H9 (cell line): ENCODE measurements around the gene DNAAF9. TPM values are rescaled to one million over a fixed set of nuclear protein-coding genes. Genes with fewer than 3 reads are reported as not detected.

Experiments used
- DNase-seq: peaks from one replicate; pipeline ENCODE4 v3.0.0-alpha.2; 2017
- H2AFZ ChIP-seq: one replicate; pipeline ENCODE4 v1.6.1; 2013; ENCODE audit warnings: mild to moderate bottlenecking, low read length, control low read depth, moderate library complexity
- H2AK5ac ChIP-seq: 2 replicates; pipeline ENCODE4 v1.6.1; 2013; ENCODE audit warnings: low read length, control low read depth, mixed read lengths; ENCODE audit not compliant: insufficient read length
- H2BK120ac ChIP-seq: one replicate; pipeline ENCODE4 v1.6.1; 2013; ENCODE audit warnings: low read depth, mild to moderate bottlenecking, low read length, control low read depth, inconsistent platforms; ENCODE audit not compliant: poor library complexity, severe bottlenecking
- H2BK12ac ChIP-seq: 2 replicates; pipeline ENCODE4 v1.6.1; 2013; ENCODE audit warnings: low read length, control low read depth, mixed read lengths, low read depth; ENCODE audit not compliant: insufficient read length
- H2BK15ac ChIP-seq: 2 replicates; pipeline ENCODE4 v1.6.1; 2013; ENCODE audit warnings: low read depth, low read length, control low read depth
- H2BK20ac ChIP-seq: one replicate; pipeline ENCODE4 v1.6.1; 2013; ENCODE audit warnings: low read depth, mild to moderate bottlenecking, low read length, control low read depth, inconsistent platforms; ENCODE audit not compliant: poor library complexity, severe bottlenecking
- H2BK5ac ChIP-seq: 2 replicates; pipeline ENCODE4 v1.6.1; 2013; ENCODE audit warnings: low read length, control low read depth, mixed read lengths; ENCODE audit not compliant: insufficient read length
- H3K14ac ChIP-seq: 2 replicates; pipeline ENCODE4 v1.6.1; 2013; ENCODE audit warnings: low read length, control low read depth; ENCODE audit not compliant: insufficient read depth
- H3K18ac ChIP-seq: 2 replicates; pipeline ENCODE4 v1.6.1; 2013; ENCODE audit warnings: low read depth, mild to moderate bottlenecking, mixed read lengths, low read length, control low read depth; ENCODE audit not compliant: insufficient read length
- H3K23ac ChIP-seq: 2 replicates; pipeline ENCODE4 v1.6.1; 2013; ENCODE audit warnings: low read length, control low read depth, mixed read lengths, low read depth; ENCODE audit not compliant: insufficient read length
- H3K23me2 ChIP-seq: 2 replicates; pipeline ENCODE4 v1.6.1; 2013; ENCODE audit warnings: low read depth, mild to moderate bottlenecking, mixed read lengths, low read length, control low read depth; ENCODE audit not compliant: insufficient read length, poor library complexity, severe bottlenecking
- H3K27ac ChIP-seq: 2 replicates; pipeline ENCODE4 v1.5.1; 2013; ENCODE audit warnings: low read length, control low read depth, mixed read lengths, low read depth; ENCODE audit not compliant: insufficient read length
- H3K27me3 ChIP-seq: 2 replicates; pipeline ENCODE4 v1.6.1; 2013; ENCODE audit warnings: low read length, control low read depth, inconsistent platforms; ENCODE audit not compliant: insufficient read depth
- H3K4ac ChIP-seq: 2 replicates; pipeline ENCODE4 v1.6.1; 2013; ENCODE audit warnings: low read depth, mild to moderate bottlenecking, control low read depth, inconsistent platforms, low read length, moderate library complexity
- H3K4me1 ChIP-seq: 2 replicates; pipeline ENCODE4 v1.6.1; 2013; ENCODE audit warnings: low read length, control low read depth, inconsistent platforms; ENCODE audit not compliant: insufficient read depth
- H3K4me2 ChIP-seq: 2 replicates; pipeline ENCODE4 v1.6.1; 2013; ENCODE audit warnings: low read length, control low read depth, mixed read lengths; ENCODE audit not compliant: insufficient read length, insufficient read depth
- H3K56ac ChIP-seq: 2 replicates; pipeline ENCODE4 v1.6.1; 2013; ENCODE audit warnings: low read depth, mild to moderate bottlenecking, mixed read lengths, low read length, control low read depth; ENCODE audit not compliant: insufficient read length
- H3K79me1 ChIP-seq: 2 replicates; pipeline ENCODE4 v1.6.1; 2013; ENCODE audit warnings: low read depth, mild to moderate bottlenecking, moderate library complexity, low read length, control low read depth, inconsistent platforms; ENCODE audit not compliant: insufficient read depth, poor library complexity, severe bottlenecking
- H3K79me2 ChIP-seq: 2 replicates; pipeline ENCODE4 v1.6.1; 2013; ENCODE audit warnings: low read length, control low read depth, inconsistent platforms; ENCODE audit not compliant: insufficient read depth
- H3K9ac ChIP-seq: 2 replicates; pipeline ENCODE4 v1.6.1; 2013; ENCODE audit warnings: low read length, control low read depth, mixed read lengths; ENCODE audit not compliant: insufficient read length; ENCODE audit errors: extremely low read depth
- H3K9me3 ChIP-seq: one replicate; pipeline ENCODE4 v1.6.1; 2013; ENCODE audit warnings: low read depth, low read length, inconsistent platforms; ENCODE audit not compliant: control insufficient read depth
- H3T11ph ChIP-seq: one replicate; pipeline ENCODE4 v1.6.1; 2013; ENCODE audit warnings: mild to moderate bottlenecking, low read length, control low read depth, inconsistent platforms
- H4K20me1 ChIP-seq: one replicate; pipeline ENCODE4 v1.6.1; 2013; ENCODE audit not compliant: control insufficient read depth, insufficient read length, insufficient read depth
- H4K5ac ChIP-seq: 2 replicates; pipeline ENCODE4 v1.6.1; 2013; ENCODE audit warnings: low read depth, mild to moderate bottlenecking, mixed read lengths, low read length, control low read depth; ENCODE audit not compliant: insufficient read length
- H4K8ac ChIP-seq: replicated peaks from 2 replicates; pipeline ENCODE4 v1.6.1; 2013; ENCODE audit warnings: low read length, control low read depth, mixed read lengths, low read depth; ENCODE audit not compliant: insufficient read length
- H4K91ac ChIP-seq: 2 replicates; pipeline ENCODE4 v1.6.1; 2013; ENCODE audit warnings: low read depth, mild to moderate bottlenecking, moderate library complexity, mixed read lengths, low read length, control low read depth; ENCODE audit not compliant: insufficient read length
- H3K27ac Mint-ChIP-seq, 3 experiments: 2 replicates in 2 of 3; 3 replicates in 1 of 3; pipeline ENCODE4 v1.8.0; 2020 to 2021; ENCODE audit warnings: mixed read lengths in 3 of 3, mild to moderate bottlenecking in 1 of 3, moderate library complexity in 1 of 3
- H3K27me3 Mint-ChIP-seq: 2 replicates; pipeline ENCODE4 v1.8.0; 2021; ENCODE audit warnings: low read depth, mild to moderate bottlenecking, moderate library complexity, mixed read lengths
- H3K36me3 Mint-ChIP-seq, 3 experiments: 2 replicates in 2 of 3; 3 replicates in 1 of 3; pipeline ENCODE4 v1.8.0; 2020 to 2021; ENCODE audit warnings: low read depth in 3 of 3, mixed read lengths in 3 of 3; ENCODE audit not compliant: insufficient read depth in 1 of 3
- H3K4me1 Mint-ChIP-seq, 2 experiments: 2 replicates each; pipeline ENCODE4 v1.8.0; 2020; ENCODE audit warnings: mixed read lengths in 2 of 2
- H3K4me3 Mint-ChIP-seq, 2 experiments: 2 replicates in 1 of 2; 3 replicates in 1 of 2; pipeline ENCODE4 v1.8.0; 2020 to 2021; ENCODE audit warnings: mild to moderate bottlenecking in 2 of 2, mixed read lengths in 2 of 2, moderate library complexity in 1 of 2
- H3K9me3 Mint-ChIP-seq, 2 experiments: 2 replicates in 1 of 2; 3 replicates in 1 of 2; pipeline ENCODE4 v1.8.0; 2020; ENCODE audit warnings: mild to moderate bottlenecking in 2 of 2, mixed read lengths in 2 of 2, moderate library complexity in 1 of 2
- WGBS: extraction: QIAGEN DNeasy Blood & Tissue Kit; methylation state at CpG from one replicate; pipeline ENCODE4 v1.1.7; 2013; ENCODE audit warnings: missing lambda C conversion rate, low lambda C conversion rate, mixed read lengths; ENCODE audit not compliant: insufficient read length; ENCODE audit errors: extremely low coverage; 5-methylcytosine and 5-hydroxymethylcytosine counted together
- total RNA-seq: library from RNA; stranded (reverse); gene quantifications from 2 replicates; pipeline ENCODE4 v1.2.1, GENCODE V29; 2021
- TF ChIP-seq, protein P1 (sequence below): fragments of 200-600 bp; sonication (generic); conservative IDR thresholded peaks from 3 replicates; pipeline ENCODE4 v1.8.0; 2021; ENCODE audit warnings: antibody characterized with exemption, mild to moderate bottlenecking

Gene DNAAF9
- total RNA-seq, 1 experiment from 2014 or later: 5.5 TPM

- DNase-seq: no peak
- no peaks in the 10 kb centered on the region for H3K23me2 ChIP-seq
- H3K4me2 ChIP-seq: no peak overlapping the region
- H4K20me1 ChIP-seq: no peaks in the 10 kb centered on the region
- no peak overlapping the region for H2BK120ac ChIP-seq
- Mint-ChIP-seq H3K27me3 (peaks cover 10% of the 10 kb centered on the region), H3K4me1 (peaks cover 35 to 38% of the 10 kb centered on the region in 2 experiments), H3K36me3 (0 out of 7 replicates have a peak, but pooled peaks cover 0 to 2% (median 0%) of the 10 kb centered on the region in 3 experiments), H3K27ac (no peak overlapping the region), H3K9me3 (no peaks in the 10 kb centered on the region; a peak in 2 of 5 replicates), H3K4me3 (no peak overlapping the region)
- H3K9me3 ChIP-seq: no peaks in the 10 kb centered on the region
- H3K4me1 ChIP-seq: no peaks in the 10 kb centered on the region
- H2BK5ac ChIP-seq: no peak overlapping the region
- H3K27ac ChIP-seq: no peak overlapping the region
- TF ChIP-seq, protein P1, sequence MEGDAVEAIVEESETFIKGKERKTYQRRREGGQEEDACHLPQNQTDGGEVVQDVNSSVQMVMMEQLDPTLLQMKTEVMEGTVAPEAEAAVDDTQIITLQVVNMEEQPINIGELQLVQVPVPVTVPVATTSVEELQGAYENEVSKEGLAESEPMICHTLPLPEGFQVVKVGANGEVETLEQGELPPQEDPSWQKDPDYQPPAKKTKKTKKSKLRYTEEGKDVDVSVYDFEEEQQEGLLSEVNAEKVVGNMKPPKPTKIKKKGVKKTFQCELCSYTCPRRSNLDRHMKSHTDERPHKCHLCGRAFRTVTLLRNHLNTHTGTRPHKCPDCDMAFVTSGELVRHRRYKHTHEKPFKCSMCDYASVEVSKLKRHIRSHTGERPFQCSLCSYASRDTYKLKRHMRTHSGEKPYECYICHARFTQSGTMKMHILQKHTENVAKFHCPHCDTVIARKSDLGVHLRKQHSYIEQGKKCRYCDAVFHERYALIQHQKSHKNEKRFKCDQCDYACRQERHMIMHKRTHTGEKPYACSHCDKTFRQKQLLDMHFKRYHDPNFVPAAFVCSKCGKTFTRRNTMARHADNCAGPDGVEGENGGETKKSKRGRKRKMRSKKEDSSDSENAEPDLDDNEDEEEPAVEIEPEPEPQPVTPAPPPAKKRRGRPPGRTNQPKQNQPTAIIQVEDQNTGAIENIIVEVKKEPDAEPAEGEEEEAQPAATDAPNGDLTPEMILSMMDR: no peak
- no peaks in the 10 kb centered on the region for H3K79me2 ChIP-seq
- no peak overlapping the region for H2BK12ac ChIP-seq
- peak overlapping the region; percentile 74 for H3K56ac ChIP-seq
- no peak overlapping the region for H3T11ph ChIP-seq
- H3K23ac ChIP-seq: no peak overlapping the region
- no peak overlapping the region for H3K9ac ChIP-seq
- H2BK15ac ChIP-seq: no peak overlapping the region
- no peak overlapping the region for H2AK5ac ChIP-seq
- H4K5ac ChIP-seq: no peak overlapping the region
- no peak overlapping the region for H4K91ac ChIP-seq
- H3K79me1 ChIP-seq: no peaks in the 10 kb centered on the region
- no peak overlapping the region for H4K8ac ChIP-seq
- no peak overlapping the region; the same call in 1 of the 2 replicates for H3K14ac ChIP-seq
- H3K18ac ChIP-seq: no peak overlapping the region
- no peak overlapping the region for H2AFZ ChIP-seq
- H3K27me3 ChIP-seq: no peaks in the 10 kb centered on the region
- no CpG with 5 or more reads among the region's 4 CpGs for WGBS
- H2BK20ac ChIP-seq: no peak overlapping the region
- H3K4ac ChIP-seq: no peak overlapping the region
These were observed 49.2 kb upstream of the DNAAF9 start for GRCh38 chr20:3456648-3457047.
